Testis (tissue), 3 donors: ENCODE data around the gene GAB2. TPM values are rescaled to one million over a fixed set of nuclear protein-coding genes. Genes with fewer than 3 reads are reported as not detected.
A peak's percentile ranks its signal among the peaks of the same experiment; 100 is the strongest.

ENCODE experiments used
- DNase-seq: peaks from one replicate; pipeline ENCODE4 v3.0.0-alpha.2; 2019
- H3K27ac ChIP-seq, 2 donors: fragments of 200-600 bp; sonication (generic); one replicate each; pipeline ENCODE4 v1.5.1; 2019
- H3K27me3 ChIP-seq: fragments of 200-600 bp; sonication (generic); one replicate; pipeline ENCODE4 v1.5.1; 2019
- H3K36me3 ChIP-seq: fragments of 200-600 bp; sonication (generic); one replicate; pipeline ENCODE4 v1.5.1; 2017; ENCODE audit warnings: low read depth; ENCODE audit errors: missing control alignments
- H3K4me1 ChIP-seq: fragments of 200-600 bp; sonication (generic); one replicate; pipeline ENCODE4 v1.5.1; 2019
- H3K4me3 ChIP-seq, 2 donors: fragments of 200-600 bp; sonication (generic); one replicate each; pipeline ENCODE4 v1.5.1; 2017 to 2019
- H3K9me3 ChIP-seq: fragments of 200-600 bp; sonication (generic); one replicate; pipeline ENCODE4 v1.5.1; 2017
- POLR2A ChIP-seq: fragments of 450-650 bp; IDR thresholded peaks from one replicate; pipeline ENCODE4 v1.6.1; 2017; ENCODE audit warnings: antibody characterized with exemption, mild to moderate bottlenecking, moderate library complexity
- WGBS, 2 donors: methylation state at CpG; one replicate each; pipeline ENCODE4 v1.1.5; 2018; 5-methylcytosine and 5-hydroxymethylcytosine counted together
- intact Hi-C: fragments of 100-400 bp; cut with DNase I; formaldehyde crosslinking; loops from one replicate; pipeline ENCODE4 v1.15.1; 2023; ENCODE audit warnings: low total_unique reads
- polyA plus RNA-seq: library from polyadenylated mRNA; stranded (reverse); fragments of 350-450 nt; fragmentation: Illumina TruSeq; extraction: RNeasy Lipid Tissue Mini Kit (QIAGEN cat#74804); gene quantifications from one replicate; pipeline ENCODE4 v1.2.3, GENCODE V29; 2014; ENCODE audit warnings: low read depth, low replicate concordance; ENCODE audit not compliant: insufficient read depth
- total RNA-seq, 2 donors: library from RNA; depleted of rRNA; stranded (reverse); fragments of >200 nt; gene quantifications; one replicate each; pipeline ENCODE4 v1.2.3, GENCODE V29; 2016
- TF ChIP-seq, protein P1 (sequence below), 3 experiments: fragments of 450-650 bp in 2 of 3; fragments of 200-600 bp in 1 of 3; sonication (generic) in 1 of 3; IDR thresholded peaks; one replicate each; pipeline ENCODE4 v1.5.1; 2016 to 2019; ENCODE audit warnings: antibody characterized with exemption in 3 of 3, mild to moderate bottlenecking in 2 of 3, moderate library complexity in 1 of 3

The GAB2 gene
- total and polyA plus RNA-seq, 3 donors from 2014 or later, result 9.2 to 14.3 (median 10.9) TPM

DNA sequence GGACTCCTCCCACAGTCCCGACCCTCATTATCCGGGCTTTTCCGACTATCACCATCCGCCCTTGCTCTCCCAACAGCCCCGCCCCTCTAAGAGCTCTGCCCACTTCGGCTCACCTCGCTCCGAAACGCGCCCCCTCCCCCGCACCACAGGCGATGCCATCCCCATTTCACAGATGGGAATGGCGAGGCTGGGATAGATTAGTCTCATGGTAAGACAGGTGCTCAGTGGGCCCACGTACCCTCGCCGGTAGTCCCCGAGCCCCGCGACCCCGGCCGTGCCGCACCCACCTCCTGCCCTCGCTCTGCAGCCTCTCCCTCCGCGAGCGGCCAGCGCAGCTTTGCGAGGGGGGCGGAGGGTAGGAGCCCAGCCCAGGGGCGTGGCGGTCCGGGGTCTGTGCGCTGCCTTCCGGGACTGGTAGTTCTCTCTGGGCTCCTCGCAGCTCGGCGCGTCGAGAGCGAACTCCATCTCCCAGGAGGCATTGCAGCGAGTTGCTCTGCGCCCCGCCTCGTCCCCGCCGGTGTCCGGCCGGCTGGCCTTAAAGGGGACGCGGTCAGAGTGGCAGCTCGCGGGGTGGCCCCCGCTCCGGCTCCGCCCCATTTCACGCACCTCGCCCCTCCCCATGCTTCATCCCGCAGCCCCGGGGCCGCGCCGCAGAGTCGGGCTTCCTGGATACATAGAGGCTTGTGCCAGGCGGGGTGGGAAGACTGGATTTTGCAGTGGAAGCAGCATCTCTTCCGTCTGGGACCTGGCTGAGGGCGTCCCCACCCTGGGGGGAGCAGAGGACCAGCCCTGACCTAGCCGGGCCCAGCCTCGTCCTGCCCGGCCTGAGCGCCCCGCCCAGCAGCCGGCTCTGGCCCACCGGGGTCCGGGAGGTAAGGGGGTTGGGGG is 229.1 kb downstream of the GAB2 start, which contains the start of the genes KCTD21 and USP35:
TSS of gene KCTD21 (minus strand) at position 341 of the 888 bp plus-strand sequence. CDS start 14,072 bp downstream, outside the sequence.
TSS of gene USP35 (plus strand) at position 634 of the 888 bp plus-strand sequence. CDS start 7,327 bp downstream, outside the sequence.
- peak; percentile 5 for TF ChIP-seq POLR2A
- TF ChIP-seq, protein P1, sequence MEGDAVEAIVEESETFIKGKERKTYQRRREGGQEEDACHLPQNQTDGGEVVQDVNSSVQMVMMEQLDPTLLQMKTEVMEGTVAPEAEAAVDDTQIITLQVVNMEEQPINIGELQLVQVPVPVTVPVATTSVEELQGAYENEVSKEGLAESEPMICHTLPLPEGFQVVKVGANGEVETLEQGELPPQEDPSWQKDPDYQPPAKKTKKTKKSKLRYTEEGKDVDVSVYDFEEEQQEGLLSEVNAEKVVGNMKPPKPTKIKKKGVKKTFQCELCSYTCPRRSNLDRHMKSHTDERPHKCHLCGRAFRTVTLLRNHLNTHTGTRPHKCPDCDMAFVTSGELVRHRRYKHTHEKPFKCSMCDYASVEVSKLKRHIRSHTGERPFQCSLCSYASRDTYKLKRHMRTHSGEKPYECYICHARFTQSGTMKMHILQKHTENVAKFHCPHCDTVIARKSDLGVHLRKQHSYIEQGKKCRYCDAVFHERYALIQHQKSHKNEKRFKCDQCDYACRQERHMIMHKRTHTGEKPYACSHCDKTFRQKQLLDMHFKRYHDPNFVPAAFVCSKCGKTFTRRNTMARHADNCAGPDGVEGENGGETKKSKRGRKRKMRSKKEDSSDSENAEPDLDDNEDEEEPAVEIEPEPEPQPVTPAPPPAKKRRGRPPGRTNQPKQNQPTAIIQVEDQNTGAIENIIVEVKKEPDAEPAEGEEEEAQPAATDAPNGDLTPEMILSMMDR (IDR thresholded peaks at IDR 0.05), result no peak
- WGBS, 2 donors, result 0 to 1% methylated on average over 12 to 66 of the region's 74 CpGs
- peak within 1 kb of the TSS; percentile 78 to 89 for H3K27ac ChIP-seq
- intact Hi-C loops, result no loop called here
- peak; percentile 98 for DNase-seq
- peaks cover 34% of the 10 kb centered on the region for H3K4me1 ChIP-seq
- H3K27me3 ChIP-seq, result no peaks in the 10 kb centered on the region
- peak within 1 kb of the TSS; percentile 85 to 93 for H3K4me3 ChIP-seq
- no peaks in the 10 kb centered on the region for H3K36me3 ChIP-seq
- H3K9me3 ChIP-seq, result no peaks in the 10 kb centered on the region

DNA sequence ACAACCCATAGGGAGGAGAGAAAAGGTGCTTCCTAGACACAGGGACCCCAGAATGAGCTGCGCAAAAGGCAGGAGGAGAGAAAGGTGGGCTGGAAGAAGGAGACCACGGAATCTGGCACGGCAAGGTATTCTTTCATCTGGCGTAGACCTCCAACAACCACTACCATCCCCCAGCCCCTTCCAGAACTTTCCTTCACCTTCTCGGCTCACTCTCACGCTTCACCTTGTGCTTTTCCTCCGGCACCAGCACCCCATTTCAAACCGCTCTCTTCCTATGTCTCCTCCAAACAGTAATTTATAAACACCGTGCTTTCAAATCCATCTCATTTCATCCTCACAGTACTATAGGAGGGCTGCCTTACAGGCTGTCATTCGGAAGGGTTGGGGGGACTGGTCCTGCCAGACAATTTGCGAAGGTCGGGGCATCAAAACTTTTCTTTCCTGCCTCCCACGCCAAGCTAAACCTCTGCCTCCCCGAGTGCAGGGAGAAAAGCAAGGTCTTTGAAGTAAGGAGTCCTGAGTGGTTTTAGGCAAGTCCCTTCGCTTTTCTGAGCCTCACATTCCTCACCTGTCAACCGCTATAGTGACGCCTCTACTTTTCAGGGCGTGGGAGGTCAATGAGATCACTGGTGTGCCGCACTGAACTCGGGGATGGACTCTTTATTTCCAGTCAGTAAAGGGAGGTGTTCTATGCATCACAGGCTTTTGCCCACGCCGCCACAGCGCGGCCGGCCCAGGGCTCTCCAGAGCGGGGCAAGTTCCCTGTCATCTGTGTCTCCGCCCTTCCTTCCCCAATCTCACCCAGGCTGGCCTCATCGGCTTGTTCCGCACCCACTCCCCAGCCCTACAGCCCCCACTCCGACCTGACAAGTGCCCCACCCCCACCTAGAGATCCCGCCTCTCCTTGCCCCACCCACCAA is 230.0 kb downstream of the GAB2 start:
- 8 to 12% methylated on average over 23 to 31 of the region's 31 CpGs for WGBS, 2 donors
- H3K27ac ChIP-seq, result peak overlapping the region; percentile 78 to 89
- intact Hi-C loops, result no loop called here
- H3K4me1 ChIP-seq, result peaks cover 29% of the 10 kb centered on the region
- H3K4me3 ChIP-seq, result peak overlapping the region; percentile 85 to 93
- H3K27me3 ChIP-seq, result no peaks in the 10 kb centered on the region
- H3K9me3 ChIP-seq, result no peaks in the 10 kb centered on the region
- DNase-seq, result no peak
- TF ChIP-seq, protein P1 (IDR thresholded peaks at IDR 0.05), result no peak
- TF ChIP-seq POLR2A, result no peak
- H3K36me3 ChIP-seq, result no peaks in the 10 kb centered on the region

DNA sequence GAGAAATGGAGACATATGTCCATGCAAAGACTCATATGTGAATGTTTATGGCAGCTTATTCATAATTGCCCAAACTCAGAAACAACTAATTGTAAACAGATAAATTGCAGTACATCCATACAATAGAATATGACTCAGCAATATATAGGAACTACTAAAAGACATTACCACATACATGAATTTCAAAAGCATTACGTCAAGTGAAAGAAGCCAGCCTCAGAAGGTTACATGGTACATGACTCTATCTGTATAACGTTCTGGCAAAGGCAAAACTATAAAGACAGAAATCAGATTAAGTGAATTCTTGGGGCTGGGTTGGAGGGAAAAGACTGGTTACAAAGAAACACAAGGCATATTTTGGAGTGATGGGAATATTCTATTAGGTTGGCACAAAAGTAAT is 236.4 kb downstream of the GAB2 start:
- intact Hi-C loops, result no loop called here
- Histone ChIP-seq H3K4me1 (no peaks in the 10 kb centered on the region), H3K36me3 (no peaks in the 10 kb centered on the region), H3K9me3 (no peaks in the 10 kb centered on the region), H3K4me3 (no peak overlapping the region), H3K27me3 (no peaks in the 10 kb centered on the region), H3K27ac (no peak overlapping the region)
- TF ChIP-seq POLR2A, result no peak
- TF ChIP-seq, protein P1 (IDR thresholded peaks at IDR 0.05), result no peak
- no peak for DNase-seq
- 83% methylated on average over 2 of the region's 2 CpGs for WGBS, 2 donors

DNA sequence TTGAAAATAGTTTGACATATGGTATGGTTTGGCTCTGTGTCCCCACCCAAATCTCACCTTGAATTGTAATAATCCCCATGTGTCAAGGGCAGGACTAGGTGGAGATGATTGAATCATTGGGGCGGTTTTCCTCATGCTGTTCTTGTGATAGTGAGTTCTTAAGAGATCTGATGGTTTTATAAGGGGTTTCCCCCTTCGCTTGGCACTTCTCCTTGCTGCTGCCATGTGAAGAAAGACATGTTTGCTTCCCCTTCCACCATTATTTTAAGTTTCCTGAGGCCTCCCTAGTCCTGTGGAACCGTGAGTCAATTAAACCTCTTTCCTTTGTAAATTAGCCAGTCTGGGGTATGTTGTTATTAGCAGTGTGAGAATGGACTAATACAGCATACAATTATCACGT is 236.9 kb downstream of the GAB2 start:
- intact Hi-C loops, result no loop called here
- no peak for TF ChIP-seq POLR2A
- TF ChIP-seq, protein P1 (IDR thresholded peaks at IDR 0.05), result no peak
- Histone ChIP-seq H3K36me3 (no peaks in the 10 kb centered on the region), H3K4me1 (no peaks in the 10 kb centered on the region), H3K9me3 (no peaks in the 10 kb centered on the region), H3K27ac (no peak overlapping the region), H3K4me3 (no peak overlapping the region), H3K27me3 (no peaks in the 10 kb centered on the region)
- no peak for DNase-seq
- 95 to 96% methylated on average over 4 of the region's 4 CpGs for WGBS, 2 donors
